ENCODE measurements around the gene TCF4. TPM values are rescaled to one million over a fixed set of nuclear protein-coding genes. Genes with fewer than 3 reads are reported as not detected.

The TCF4 gene
- total RNA-seq, 6 experiments from 2014 or later, result 50.4 to 71.1 (median 59.0) TPM

DNA sequence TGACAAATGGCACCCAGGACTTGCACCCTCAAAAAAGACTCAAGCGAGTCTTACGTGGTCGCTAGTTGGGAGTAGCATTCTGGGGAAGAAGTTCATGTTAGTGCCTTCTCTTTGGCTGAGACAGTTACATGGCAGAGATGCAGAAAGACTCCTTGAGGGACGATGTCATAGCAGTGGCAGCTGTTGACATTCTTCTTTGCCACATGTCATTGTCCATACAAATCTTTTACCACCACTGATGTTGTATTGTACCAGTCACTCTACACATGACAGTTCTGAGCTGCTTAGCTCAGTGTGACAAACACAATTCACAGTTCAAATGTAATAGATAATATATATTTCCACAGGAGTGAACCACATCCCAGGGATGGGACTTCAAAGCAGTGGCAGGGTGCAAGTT lies 197.1 kb downstream of the TCF4 start:
- Mint-ChIP-seq H3K4me3 (no peak overlapping the region), H3K27me3 (ENCODE audit: insufficient read depth) (no peaks in the 10 kb centered on the region), H3K4me1 (ENCODE audit: low read depth) (peaks cover 14% of the 10 kb centered on the region), H3K9me3 (no peaks in the 10 kb centered on the region; the same call in 1 of the 2 replicates), H3K27ac (no peak overlapping the region), H3K36me3 (ENCODE audit: low read depth) (peaks cover 19% of the 10 kb centered on the region)
- TF ChIP-seq, protein P1, sequence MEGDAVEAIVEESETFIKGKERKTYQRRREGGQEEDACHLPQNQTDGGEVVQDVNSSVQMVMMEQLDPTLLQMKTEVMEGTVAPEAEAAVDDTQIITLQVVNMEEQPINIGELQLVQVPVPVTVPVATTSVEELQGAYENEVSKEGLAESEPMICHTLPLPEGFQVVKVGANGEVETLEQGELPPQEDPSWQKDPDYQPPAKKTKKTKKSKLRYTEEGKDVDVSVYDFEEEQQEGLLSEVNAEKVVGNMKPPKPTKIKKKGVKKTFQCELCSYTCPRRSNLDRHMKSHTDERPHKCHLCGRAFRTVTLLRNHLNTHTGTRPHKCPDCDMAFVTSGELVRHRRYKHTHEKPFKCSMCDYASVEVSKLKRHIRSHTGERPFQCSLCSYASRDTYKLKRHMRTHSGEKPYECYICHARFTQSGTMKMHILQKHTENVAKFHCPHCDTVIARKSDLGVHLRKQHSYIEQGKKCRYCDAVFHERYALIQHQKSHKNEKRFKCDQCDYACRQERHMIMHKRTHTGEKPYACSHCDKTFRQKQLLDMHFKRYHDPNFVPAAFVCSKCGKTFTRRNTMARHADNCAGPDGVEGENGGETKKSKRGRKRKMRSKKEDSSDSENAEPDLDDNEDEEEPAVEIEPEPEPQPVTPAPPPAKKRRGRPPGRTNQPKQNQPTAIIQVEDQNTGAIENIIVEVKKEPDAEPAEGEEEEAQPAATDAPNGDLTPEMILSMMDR (IDR thresholded peaks at IDR 0.05), result no peak
- no peak for DNase-seq

DNA sequence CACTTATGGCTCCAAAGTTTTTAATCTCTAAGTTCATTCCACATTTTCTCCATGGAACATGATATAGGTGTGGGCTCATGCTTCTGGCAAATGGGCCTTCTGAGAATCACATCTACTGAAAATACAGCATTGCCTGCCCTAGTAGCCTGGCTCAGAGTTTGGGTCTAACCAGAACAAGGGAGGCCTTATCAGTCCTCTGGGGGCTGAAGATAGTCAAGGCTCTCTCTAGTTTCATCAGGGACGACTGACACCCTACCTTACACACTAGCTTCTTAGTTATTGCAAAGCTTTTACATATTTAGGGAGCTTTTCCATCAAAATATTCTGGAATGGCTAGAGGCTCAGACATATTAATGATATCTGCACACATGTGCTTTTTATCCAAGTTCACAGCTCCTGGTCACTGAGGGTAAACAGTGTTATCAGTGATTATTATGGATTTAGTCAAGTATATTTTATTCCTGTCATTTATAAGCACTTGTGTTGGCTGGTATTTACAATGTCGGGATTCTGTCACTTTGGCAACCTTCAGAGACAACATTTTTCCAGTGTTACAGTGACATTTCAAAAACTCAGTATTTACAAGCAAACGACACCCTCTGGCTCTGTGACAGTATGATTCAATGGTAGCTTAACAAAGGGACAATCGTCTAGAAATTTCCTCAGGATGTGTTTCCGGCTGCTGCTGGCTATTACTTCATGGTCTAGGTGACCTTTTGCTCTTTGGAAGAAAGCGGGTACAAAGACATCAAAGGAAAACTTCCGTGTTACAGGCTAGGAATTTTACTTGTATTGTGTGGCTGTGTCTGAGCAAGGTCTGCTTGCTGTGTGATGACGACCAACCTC lies 200.6 kb downstream of the TCF4 start:
- peaks cover 28% of the 10 kb centered on the region for H3K36me3 Mint-ChIP-seq (ENCODE audit: low read depth)
- H3K4me3 Mint-ChIP-seq, result no peak overlapping the region
- no peak overlapping the region for H3K27ac Mint-ChIP-seq
- no peaks in the 10 kb centered on the region for H3K27me3 Mint-ChIP-seq (ENCODE audit: insufficient read depth)
- H3K9me3 Mint-ChIP-seq, result no peaks in the 10 kb centered on the region; the same call in 1 of the 2 replicates
- TF ChIP-seq, protein P1 (IDR thresholded peaks at IDR 0.05), result no peak
- DNase-seq, result no peak
- peaks cover 20% of the 10 kb centered on the region for H3K4me1 Mint-ChIP-seq (ENCODE audit: low read depth)

DNA sequence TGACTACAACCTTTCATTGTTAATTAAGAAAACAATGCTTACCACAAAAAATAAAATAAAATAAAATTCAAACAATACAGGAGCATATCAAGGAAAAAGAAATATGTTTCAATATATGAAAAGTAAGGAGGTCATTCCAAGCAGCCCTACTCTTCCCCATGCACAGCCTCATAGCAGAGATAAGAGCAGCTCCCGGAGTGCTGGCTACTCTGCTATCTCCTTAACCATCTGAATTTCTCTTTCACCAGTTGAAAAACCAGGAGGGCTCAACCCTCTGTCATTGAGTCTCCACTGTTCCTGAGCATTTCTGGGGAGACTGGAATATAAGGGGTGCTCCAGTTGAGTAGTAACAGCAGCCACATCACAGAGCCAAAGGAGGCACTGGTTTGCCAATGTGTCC lies 201.4 kb downstream of the TCF4 start:
- Mint-ChIP-seq H3K27ac (peak overlapping the region; percentile 21; the same call in 1 of the 2 replicates), H3K9me3 (no peaks in the 10 kb centered on the region; the same call in 1 of the 2 replicates), H3K27me3 (ENCODE audit: insufficient read depth) (no peaks in the 10 kb centered on the region), H3K4me3 (no peak overlapping the region), H3K4me1 (ENCODE audit: low read depth) (peaks cover 23% of the 10 kb centered on the region), H3K36me3 (ENCODE audit: low read depth) (peaks cover 35% of the 10 kb centered on the region)
- no peak for DNase-seq
- TF ChIP-seq, protein P1 (IDR thresholded peaks at IDR 0.05), result no peak

DNA sequence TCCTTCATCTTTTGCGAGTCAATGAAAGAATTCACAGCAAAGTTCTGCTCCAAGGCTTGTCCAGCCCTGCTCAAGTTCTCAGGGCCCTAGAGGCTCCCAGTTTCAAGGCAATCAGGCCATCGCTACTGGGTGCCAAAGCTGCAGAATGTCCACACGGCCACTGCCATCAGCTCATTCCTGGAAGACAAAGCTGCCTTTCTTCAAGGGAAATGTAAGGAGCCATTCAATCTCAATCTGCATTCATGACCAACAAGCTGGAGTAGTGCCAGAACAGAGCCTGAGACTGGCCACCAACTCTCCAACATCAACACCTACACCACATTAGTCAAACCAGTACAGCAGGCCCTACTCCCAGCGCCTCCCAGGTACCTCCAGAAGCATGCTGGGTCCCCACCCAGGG lies 202.2 kb downstream of the TCF4 start:
- H3K9me3 Mint-ChIP-seq, result no peaks in the 10 kb centered on the region; the same call in 1 of the 2 replicates
- H3K4me3 Mint-ChIP-seq, result no peak overlapping the region
- peaks cover 31% of the 10 kb centered on the region for H3K4me1 Mint-ChIP-seq (ENCODE audit: low read depth)
- DNase-seq, result no peak
- no peaks in the 10 kb centered on the region for H3K27me3 Mint-ChIP-seq (ENCODE audit: insufficient read depth)
- H3K27ac Mint-ChIP-seq, result no peak overlapping the region
- peaks cover 41% of the 10 kb centered on the region for H3K36me3 Mint-ChIP-seq (ENCODE audit: low read depth)
- TF ChIP-seq, protein P1 (IDR thresholded peaks at IDR 0.05), result no peak

DNA sequence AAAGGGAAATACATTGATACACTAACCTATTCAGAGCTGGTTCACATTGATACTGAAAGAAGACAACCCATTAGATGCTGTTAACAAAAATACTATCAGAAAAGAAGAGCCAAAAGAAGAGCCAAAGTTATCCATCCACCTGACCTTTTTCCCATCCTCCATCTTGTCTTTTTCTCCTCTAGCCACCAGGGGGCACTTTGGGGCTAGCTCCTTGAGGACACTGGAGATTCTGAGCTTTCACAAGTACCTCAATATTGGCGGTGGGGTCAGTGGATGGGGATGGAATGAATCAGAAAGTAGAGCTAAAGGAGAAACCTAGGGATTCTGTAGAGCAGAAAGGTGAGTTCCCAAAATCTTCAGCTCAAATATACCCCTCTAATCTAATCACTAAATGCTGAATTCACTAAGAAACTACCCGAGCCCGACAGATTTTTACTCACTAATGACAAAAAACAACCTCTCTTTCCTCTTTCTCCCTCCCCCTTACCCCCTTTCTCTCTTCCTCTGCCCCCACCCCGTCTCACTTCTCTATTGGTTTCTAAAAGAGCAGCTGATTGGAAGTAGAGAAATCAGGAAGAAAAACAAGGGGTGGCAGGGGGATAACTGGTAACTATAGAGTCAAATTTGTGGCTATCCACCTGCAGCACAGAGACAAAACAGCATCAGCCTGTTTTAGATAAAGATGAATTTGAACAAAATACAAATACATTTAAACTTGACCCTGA lies 203.3 kb downstream of the TCF4 start:
- Mint-ChIP-seq H3K27ac (no peak overlapping the region), H3K9me3 (peaks cover 4% of the 10 kb centered on the region; the same call in 1 of the 2 replicates), H3K4me1 (ENCODE audit: low read depth) (peaks cover 37% of the 10 kb centered on the region), H3K4me3 (no peak overlapping the region), H3K36me3 (ENCODE audit: low read depth) (peaks cover 44% of the 10 kb centered on the region), H3K27me3 (ENCODE audit: insufficient read depth) (no peaks in the 10 kb centered on the region)
- TF ChIP-seq, protein P1 (IDR thresholded peaks at IDR 0.05), result peak; percentile 92
- DNase-seq, result peak; percentile 38

Measured in HFFc6 (cell line).